GM12872 (cell line): Measurements from ENCODE around the gene HOXD9.

Experiments used
- CTCF ChIP-seq: IDR thresholded peaks from 3 replicates; pipeline ENCODE4 v1.5.1; 2011; ENCODE audit warnings: low read depth, mild to moderate bottlenecking, low read length, moderate library complexity; ENCODE audit not compliant: insufficient read depth

HOXD9 gene

GRCh38 chr2:176101216-176101830 lies 21.2 kb upstream of the HOXD9 start:
- no peak for TF ChIP-seq CTCF

- no peak for TF ChIP-seq CTCF
Observed at GRCh38 chr2:176101842-176102241, 20.7 kb upstream of the HOXD9 start.

GRCh38 chr2:176102309-176102866 lies 20.1 kb upstream of the HOXD9 start:
- TF ChIP-seq CTCF, result no peak

- TF ChIP-seq CTCF, result no peak
Observed at GRCh38 chr2:176103194-176103593, 19.3 kb upstream of the HOXD9 start.

- no peak for TF ChIP-seq CTCF
Observed at GRCh38 chr2:176103742-176104315, 18.7 kb upstream of the HOXD9 start.

GRCh38 chr2:176104316-176105077 lies 18.0 kb upstream of the HOXD9 start:
- TF ChIP-seq CTCF, result no peak

- TF ChIP-seq CTCF, result no peak
Observed at GRCh38 chr2:176105078-176105729, 17.3 kb upstream of the HOXD9 start.
